Measurements from ENCODE around the gene TCEA3. TPM values are rescaled to one million over a fixed set of nuclear protein-coding genes. Genes with fewer than 3 reads are reported as not detected.

The TCEA3 gene
- total and polyA plus RNA-seq, 10 of the 15 experiments (the other 5 are each of a cell fraction or from before 2014, with no cell fraction given) = 0.06 to 0.23 (median 0.08) TPM; not detected in 7

DNA sequence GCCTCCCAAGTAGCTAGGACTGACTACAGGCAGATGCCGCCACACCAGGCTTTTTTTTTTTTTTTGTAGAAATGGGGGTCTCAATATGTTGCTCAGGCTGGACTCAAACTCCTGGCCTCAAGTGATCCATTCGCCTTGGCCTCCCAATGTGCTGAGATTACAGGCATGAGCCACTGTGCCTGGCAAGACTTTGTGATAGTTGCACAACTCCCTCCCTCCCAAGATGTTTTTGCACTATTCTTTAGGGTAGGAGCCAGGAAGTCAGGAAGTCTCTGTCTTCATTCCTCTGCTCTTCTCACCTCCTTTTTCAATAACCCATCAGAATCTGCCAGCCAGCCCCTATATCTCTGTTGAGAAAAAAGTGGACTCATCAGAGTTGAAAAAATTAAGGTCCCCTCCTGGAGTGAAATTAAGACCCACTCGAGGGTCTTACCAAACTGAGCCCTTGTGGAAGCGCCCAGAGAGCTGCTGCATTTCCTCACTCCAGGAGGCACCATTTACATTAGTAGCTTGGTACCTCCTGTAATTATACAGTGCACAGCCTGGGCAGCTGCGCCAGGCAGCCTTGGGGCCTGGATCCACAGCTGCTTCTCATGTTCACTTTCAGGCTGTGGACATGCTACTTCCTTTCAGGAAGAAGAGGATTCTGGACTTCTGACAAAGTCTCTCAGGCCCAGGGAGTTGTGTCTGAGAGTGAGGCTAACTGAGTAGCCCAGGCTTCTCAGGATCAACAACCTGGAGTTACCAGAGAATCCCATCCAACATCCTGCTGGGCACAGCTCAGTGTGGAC lies 24.0 kb downstream of the TCEA3 start:
- TF ChIP-seq STAT3 (IDR thresholded peaks at IDR 0.05; ENCODE audit: low read depth, low read length) = no peak
- TF ChIP-seq ZNF622 (IDR thresholded peaks at IDR 0.05) = no peak
- TF ChIP-seq RCOR1 (conservative IDR thresholded peaks at IDR 0.05; ENCODE audit: low read depth, low read length) = no peak
- TF ChIP-seq YBX1 (IDR thresholded peaks at IDR 0.05) = no peak
- TF ChIP-seq ESRRA (IDR thresholded peaks at IDR 0.05; ENCODE audit: low read length) = no peak
- TF ChIP-seq IRF4 (IDR thresholded peaks at IDR 0.05; ENCODE audit: low read depth, low read length) = no peak
- TF ChIP-seq, protein P1, sequence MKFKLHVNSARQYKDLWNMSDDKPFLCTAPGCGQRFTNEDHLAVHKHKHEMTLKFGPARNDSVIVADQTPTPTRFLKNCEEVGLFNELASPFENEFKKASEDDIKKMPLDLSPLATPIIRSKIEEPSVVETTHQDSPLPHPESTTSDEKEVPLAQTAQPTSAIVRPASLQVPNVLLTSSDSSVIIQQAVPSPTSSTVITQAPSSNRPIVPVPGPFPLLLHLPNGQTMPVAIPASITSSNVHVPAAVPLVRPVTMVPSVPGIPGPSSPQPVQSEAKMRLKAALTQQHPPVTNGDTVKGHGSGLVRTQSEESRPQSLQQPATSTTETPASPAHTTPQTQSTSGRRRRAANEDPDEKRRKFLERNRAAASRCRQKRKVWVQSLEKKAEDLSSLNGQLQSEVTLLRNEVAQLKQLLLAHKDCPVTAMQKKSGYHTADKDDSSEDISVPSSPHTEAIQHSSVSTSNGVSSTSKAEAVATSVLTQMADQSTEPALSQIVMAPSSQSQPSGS (IDR thresholded peaks at IDR 0.05; ENCODE audit: low read length) = no peak
- TF ChIP-seq, protein P2, sequence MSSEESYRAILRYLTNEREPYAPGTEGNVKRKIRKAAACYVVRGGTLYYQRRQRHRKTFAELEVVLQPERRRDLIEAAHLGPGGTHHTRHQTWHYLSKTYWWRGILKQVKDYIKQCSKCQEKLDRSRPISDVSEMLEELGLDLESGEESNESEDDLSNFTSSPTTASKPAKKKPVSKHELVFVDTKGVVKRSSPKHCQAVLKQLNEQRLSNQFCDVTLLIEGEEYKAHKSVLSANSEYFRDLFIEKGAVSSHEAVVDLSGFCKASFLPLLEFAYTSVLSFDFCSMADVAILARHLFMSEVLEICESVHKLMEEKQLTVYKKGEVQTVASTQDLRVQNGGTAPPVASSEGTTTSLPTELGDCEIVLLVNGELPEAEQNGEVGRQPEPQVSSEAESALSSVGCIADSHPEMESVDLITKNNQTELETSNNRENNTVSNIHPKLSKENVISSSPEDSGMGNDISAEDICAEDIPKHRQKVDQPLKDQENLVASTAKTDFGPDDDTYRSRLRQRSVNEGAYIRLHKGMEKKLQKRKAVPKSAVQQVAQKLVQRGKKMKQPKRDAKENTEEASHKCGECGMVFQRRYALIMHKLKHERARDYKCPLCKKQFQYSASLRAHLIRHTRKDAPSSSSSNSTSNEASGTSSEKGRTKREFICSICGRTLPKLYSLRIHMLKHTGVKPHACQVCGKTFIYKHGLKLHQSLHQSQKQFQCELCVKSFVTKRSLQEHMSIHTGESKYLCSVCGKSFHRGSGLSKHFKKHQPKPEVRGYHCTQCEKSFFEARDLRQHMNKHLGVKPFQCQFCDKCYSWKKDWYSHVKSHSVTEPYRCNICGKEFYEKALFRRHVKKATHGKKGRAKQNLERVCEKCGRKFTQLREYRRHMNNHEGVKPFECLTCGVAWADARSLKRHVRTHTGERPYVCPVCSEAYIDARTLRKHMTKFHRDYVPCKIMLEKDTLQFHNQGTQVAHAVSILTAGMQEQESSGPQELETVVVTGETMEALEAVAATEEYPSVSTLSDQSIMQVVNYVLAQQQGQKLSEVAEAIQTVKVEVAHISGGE (CRISPR knock-in tag; IDR thresholded peaks at IDR 0.05) = no peak
- no peak for TF ChIP-seq NBN (IDR thresholded peaks at IDR 0.05)
- TF ChIP-seq, protein P3, sequence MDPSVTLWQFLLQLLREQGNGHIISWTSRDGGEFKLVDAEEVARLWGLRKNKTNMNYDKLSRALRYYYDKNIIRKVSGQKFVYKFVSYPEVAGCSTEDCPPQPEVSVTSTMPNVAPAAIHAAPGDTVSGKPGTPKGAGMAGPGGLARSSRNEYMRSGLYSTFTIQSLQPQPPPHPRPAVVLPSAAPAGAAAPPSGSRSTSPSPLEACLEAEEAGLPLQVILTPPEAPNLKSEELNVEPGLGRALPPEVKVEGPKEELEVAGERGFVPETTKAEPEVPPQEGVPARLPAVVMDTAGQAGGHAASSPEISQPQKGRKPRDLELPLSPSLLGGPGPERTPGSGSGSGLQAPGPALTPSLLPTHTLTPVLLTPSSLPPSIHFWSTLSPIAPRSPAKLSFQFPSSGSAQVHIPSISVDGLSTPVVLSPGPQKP (IDR thresholded peaks at IDR 0.05; ENCODE audit: low read depth, low read length) = no peak
- H3K9ac ChIP-seq (ENCODE audit: control insufficient read depth, insufficient read depth, low read length) = no peak overlapping the region
- BruUV-seq (replicated peaks) = no TSS peak
- no peak overlapping the region for H3K27ac ChIP-seq (ENCODE audit: control insufficient read depth, insufficient read depth)
- ChIA-PET POLR2A (no interaction called here), RAD21 (ENCODE audit: unreplicated experiment) (no interaction called here), SMC1A (ENCODE audit: uncharacterized antibody, unreplicated experiment) (interaction anchor here (0.7 kb wide), 1 partner anchor 61 kb away, joined by 3 read pairs; no protein-coding TSS in a partner anchor), CTCF (no interaction called here)
- intact Hi-C loops (cut with micrococcal nuclease; ENCODE audit: unreplicated experiment) (loop anchor here (5.0 kb wide), 4 partner anchors 58 to 423 kb away; partner anchors contain the start of genes HNRNPR and HTR1D), in situ Hi-C loops (cut with MboI) (no loop called here)
- H3K27me3 ChIP-seq (replicated peaks in 1 of 2; ENCODE audit: control insufficient read depth in 2 of 2, insufficient read depth in 2 of 2, low read length in 1 of 2) = no peaks in the 10 kb centered on the region
- H3K4me3 ChIP-seq = no peak overlapping the region
- FAIRE-seq = no peak
- no peak for ATAC-seq
- H3K4me1 ChIP-seq (ENCODE audit: control insufficient read depth, insufficient read depth, low read length) = 0 out of 2 replicates have a peak, but pooled peaks cover 5% of the 10 kb centered on the region
- H2AFZ ChIP-seq (ENCODE audit: control insufficient read depth, low read depth, low read length) = no peak overlapping the region
- H3K79me2 ChIP-seq (ENCODE audit: control insufficient read depth, insufficient read depth, low read length) = no peaks in the 10 kb centered on the region
- no peaks in the 10 kb centered on the region for H4K20me1 ChIP-seq (ENCODE audit: control insufficient read depth, insufficient read depth)
- WGBS (ENCODE audit: insufficient coverage, insufficient replicate concordance, low lambda C conversion rate, missing lambda C conversion rate) = 45% methylated on average over 5 of the region's 5 CpGs
- no peak overlapping the region for H3K4me2 ChIP-seq (ENCODE audit: control insufficient read depth, insufficient read depth)
- no peaks in the 10 kb centered on the region for H3K9me3 ChIP-seq (replicated peaks; ENCODE audit: control insufficient read depth, insufficient read depth, low read length)
- no peaks in the 10 kb centered on the region for H3K36me3 ChIP-seq (ENCODE audit: control insufficient read depth in 2 of 2, insufficient read depth in 2 of 2, low read length in 1 of 2)
- no peak for DNase-seq (ENCODE audit: low read depth, low spot score)
